Measurements from ENCODE around the gene GABRG3.
"Not testable (repeated sequence)": the region's sequence is repeated elsewhere in the genome, so short reads cannot be mapped to it uniquely, and the experiment has no call there.

GABRG3 gene

GRCh38 chr15:27176785-27177406 lies 205.9 kb downstream of the GABRG3 start:
- Histone ChIP-seq H3K27ac (no peak overlapping the region), H2AFZ (ENCODE audit: low read depth) (no peak overlapping the region), H3K36me3 (ENCODE audit: insufficient read depth) (no peaks in the 10 kb centered on the region)

DNA sequence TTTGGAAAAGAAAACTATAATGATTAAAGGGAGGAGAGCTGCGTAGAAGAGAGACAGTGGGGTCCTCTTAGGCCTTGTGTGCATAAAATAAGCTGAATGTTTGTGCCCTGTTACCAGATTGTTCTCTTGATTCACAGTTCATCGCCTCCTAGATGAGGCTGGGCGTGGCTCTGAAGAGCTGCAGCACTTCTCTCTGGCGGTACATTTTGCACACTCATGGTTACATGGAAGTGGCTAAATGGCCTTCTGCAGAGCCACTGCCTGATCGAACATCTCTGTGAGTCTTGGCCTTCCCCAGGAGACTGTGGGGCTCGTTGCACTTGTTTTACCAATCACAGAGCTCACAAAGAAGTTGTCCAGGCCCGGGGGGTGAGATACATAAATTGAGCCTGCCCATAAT lies 208.8 kb downstream of the GABRG3 start:
- no peak overlapping the region for H3K4me3 ChIP-seq (IDR thresholded peaks at IDR 0.05; ENCODE audit: insufficient read depth, low read depth, low read length)
- TF ChIP-seq, protein P1, sequence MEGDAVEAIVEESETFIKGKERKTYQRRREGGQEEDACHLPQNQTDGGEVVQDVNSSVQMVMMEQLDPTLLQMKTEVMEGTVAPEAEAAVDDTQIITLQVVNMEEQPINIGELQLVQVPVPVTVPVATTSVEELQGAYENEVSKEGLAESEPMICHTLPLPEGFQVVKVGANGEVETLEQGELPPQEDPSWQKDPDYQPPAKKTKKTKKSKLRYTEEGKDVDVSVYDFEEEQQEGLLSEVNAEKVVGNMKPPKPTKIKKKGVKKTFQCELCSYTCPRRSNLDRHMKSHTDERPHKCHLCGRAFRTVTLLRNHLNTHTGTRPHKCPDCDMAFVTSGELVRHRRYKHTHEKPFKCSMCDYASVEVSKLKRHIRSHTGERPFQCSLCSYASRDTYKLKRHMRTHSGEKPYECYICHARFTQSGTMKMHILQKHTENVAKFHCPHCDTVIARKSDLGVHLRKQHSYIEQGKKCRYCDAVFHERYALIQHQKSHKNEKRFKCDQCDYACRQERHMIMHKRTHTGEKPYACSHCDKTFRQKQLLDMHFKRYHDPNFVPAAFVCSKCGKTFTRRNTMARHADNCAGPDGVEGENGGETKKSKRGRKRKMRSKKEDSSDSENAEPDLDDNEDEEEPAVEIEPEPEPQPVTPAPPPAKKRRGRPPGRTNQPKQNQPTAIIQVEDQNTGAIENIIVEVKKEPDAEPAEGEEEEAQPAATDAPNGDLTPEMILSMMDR (conservative IDR thresholded peaks at IDR 0.05; ENCODE audit: low read depth, low read length), result no peak

More at GRCh38 chr15:27176785-27177406, 205.9 kb downstream of the GABRG3 start:
- H3K4me2 ChIP-seq, result no peak overlapping the region
- TF ChIP-seq, protein P1 (conservative IDR thresholded peaks at IDR 0.05; ENCODE audit: low read depth, low read length), result no peak
- no peaks in the 10 kb centered on the region for H3K27me3 ChIP-seq (ENCODE audit: insufficient read depth, low read depth)
- H4K20me1 ChIP-seq (ENCODE audit: insufficient read depth), result no peaks in the 10 kb centered on the region
- H3K4me3 ChIP-seq (IDR thresholded peaks at IDR 0.05; ENCODE audit: insufficient read depth, low read depth, low read length), result no peak overlapping the region
- no peak overlapping the region for H3K9ac ChIP-seq
- no peaks in the 10 kb centered on the region for H3K4me1 ChIP-seq (ENCODE audit: low read depth, poor library complexity, severe bottlenecking)
- H3K79me2 ChIP-seq (ENCODE audit: insufficient read depth, low read depth), result no peaks in the 10 kb centered on the region

DNA sequence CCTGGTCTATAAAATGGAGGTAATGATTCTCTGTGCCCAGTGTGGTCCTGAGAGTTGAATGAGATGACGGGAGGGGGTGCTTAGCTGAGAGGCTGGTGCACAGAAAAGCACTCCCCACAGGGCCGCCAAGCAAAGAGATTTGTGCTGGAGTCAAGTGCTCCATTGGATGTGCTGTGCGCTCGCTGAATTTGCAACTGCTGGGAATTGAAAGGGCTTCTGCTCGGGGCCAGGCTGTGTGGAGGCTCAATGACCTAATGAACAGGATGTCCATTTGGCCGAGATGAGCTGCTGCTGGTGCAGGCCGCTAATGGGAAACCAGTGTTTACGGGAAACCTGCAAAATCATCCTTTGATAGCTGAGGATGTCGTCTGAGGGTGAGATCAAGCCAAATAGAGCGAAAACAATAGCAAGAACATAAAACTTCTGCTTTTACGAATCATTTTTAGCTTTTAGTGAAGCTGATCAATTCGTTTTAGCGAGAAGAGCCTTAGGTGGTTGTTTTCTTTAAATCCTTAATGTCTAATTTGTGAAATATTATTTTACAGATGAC lies 211.7 kb downstream of the GABRG3 start:
- H3K27ac ChIP-seq, result no peak overlapping the region
- H3K4me3 ChIP-seq (IDR thresholded peaks at IDR 0.05; ENCODE audit: insufficient read depth, low read depth, low read length), result no peak overlapping the region
- no peak overlapping the region for H3K9ac ChIP-seq
- TF ChIP-seq, protein P1 (conservative IDR thresholded peaks at IDR 0.05; ENCODE audit: low read depth, low read length), result no peak
- H2AFZ ChIP-seq (ENCODE audit: low read depth), result no peak overlapping the region
- no peaks in the 10 kb centered on the region for H3K27me3 ChIP-seq (ENCODE audit: insufficient read depth, low read depth)
- H3K36me3 ChIP-seq (ENCODE audit: insufficient read depth), result no peaks in the 10 kb centered on the region
- no peaks in the 10 kb centered on the region for H3K4me1 ChIP-seq (ENCODE audit: low read depth, poor library complexity, severe bottlenecking)
- H3K4me2 ChIP-seq, result no peak overlapping the region
- H3K79me2 ChIP-seq (ENCODE audit: insufficient read depth, low read depth), result no peaks in the 10 kb centered on the region
- H4K20me1 ChIP-seq (ENCODE audit: insufficient read depth), result no peaks in the 10 kb centered on the region

More for the DNA sequence above, 208.8 kb downstream of the GABRG3 start:
- no peaks in the 10 kb centered on the region for H3K4me1 ChIP-seq (ENCODE audit: low read depth, poor library complexity, severe bottlenecking)
- H3K27ac ChIP-seq, result no peak overlapping the region
- no peaks in the 10 kb centered on the region for H3K27me3 ChIP-seq (ENCODE audit: insufficient read depth, low read depth)
- H2AFZ ChIP-seq (ENCODE audit: low read depth), result no peak overlapping the region
- H3K79me2 ChIP-seq (ENCODE audit: insufficient read depth, low read depth), result no peaks in the 10 kb centered on the region
- H3K9ac ChIP-seq, result no peak overlapping the region
- H3K4me2 ChIP-seq, result no peak overlapping the region
- H3K36me3 ChIP-seq (ENCODE audit: insufficient read depth), result no peaks in the 10 kb centered on the region
- no peaks in the 10 kb centered on the region for H4K20me1 ChIP-seq (ENCODE audit: insufficient read depth)

DNA sequence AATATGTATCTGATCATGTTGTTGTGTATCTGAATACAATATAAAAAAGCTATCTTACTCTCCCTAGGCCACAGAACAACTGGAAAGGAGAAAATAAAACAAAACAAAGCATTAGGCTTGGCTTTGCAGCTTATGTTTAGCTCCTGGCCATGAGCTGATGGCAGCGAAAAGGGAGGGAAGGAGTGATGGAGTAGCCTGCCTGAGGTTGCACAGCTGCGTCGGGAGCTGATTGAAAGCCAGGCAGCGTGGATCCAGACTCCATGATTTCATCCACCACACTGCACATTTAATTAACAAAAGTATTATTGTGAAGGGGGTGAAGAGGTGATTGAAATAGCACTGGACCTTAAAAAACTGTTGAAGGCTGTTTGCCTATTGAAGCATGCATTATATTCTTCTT lies 212.2 kb downstream of the GABRG3 start:
- Histone ChIP-seq H3K4me3 (IDR thresholded peaks at IDR 0.05; ENCODE audit: insufficient read depth, low read depth, low read length) (no peak overlapping the region), H3K27ac (no peak overlapping the region), H2AFZ (ENCODE audit: low read depth) (no peak overlapping the region), H3K4me2 (no peak overlapping the region), H3K36me3 (ENCODE audit: insufficient read depth) (no peaks in the 10 kb centered on the region), H3K79me2 (ENCODE audit: insufficient read depth, low read depth) (no peaks in the 10 kb centered on the region), H3K4me1 (ENCODE audit: low read depth, poor library complexity, severe bottlenecking) (no peaks in the 10 kb centered on the region), H4K20me1 (ENCODE audit: insufficient read depth) (no peaks in the 10 kb centered on the region), H3K27me3 (ENCODE audit: insufficient read depth, low read depth) (no peaks in the 10 kb centered on the region), H3K9ac (no peak overlapping the region)
- TF ChIP-seq, protein P1 (conservative IDR thresholded peaks at IDR 0.05; ENCODE audit: low read depth, low read length), result no peak

GRCh38 chr15:27191515-27191914 lies 220.5 kb downstream of the GABRG3 start:
- H3K27ac ChIP-seq; H2AFZ ChIP-seq (ENCODE audit: low read depth); H3K9ac ChIP-seq; H4K20me1 ChIP-seq (ENCODE audit: insufficient read depth); H3K79me2 ChIP-seq (ENCODE audit: insufficient read depth, low read depth); H3K36me3 ChIP-seq (ENCODE audit: insufficient read depth); H3K4me2 ChIP-seq; H3K4me3 ChIP-seq (IDR thresholded peaks at IDR 0.05; ENCODE audit: insufficient read depth, low read depth, low read length); H3K4me1 ChIP-seq (ENCODE audit: low read depth, poor library complexity, severe bottlenecking); H3K27me3 ChIP-seq (ENCODE audit: insufficient read depth, low read depth): not testable (repeated sequence)

Measured in KMS-11 (cell line).